Parathyroid adenoma (tissue), 2 donors: ENCODE measurements around the gene PKD1L1.

Experiments
- H2AFZ ChIP-seq: fragments of 300-600 bp; sonication (generic); one replicate; pipeline ENCODE4 v1.7.0; 2017; ENCODE audit warnings: antibody characterized with exemption, mild to moderate bottlenecking
- H3K27ac ChIP-seq: fragments of 300-600 bp; sonication (generic); one replicate; pipeline ENCODE4 v1.7.0; 2017
- H3K27me3 ChIP-seq: fragments of 300-600 bp; sonication (generic); one replicate; pipeline ENCODE4 v1.7.0; 2017; ENCODE audit warnings: low read length; ENCODE audit not compliant: control insufficient read depth, insufficient read depth
- H3K36me3 ChIP-seq: fragments of 300-600 bp; sonication (generic); one replicate; pipeline ENCODE4 v1.7.0; 2017; ENCODE audit warnings: low read length; ENCODE audit not compliant: control insufficient read depth, insufficient read depth
- H3K4me1 ChIP-seq: fragments of 300-600 bp; sonication (generic); one replicate; pipeline ENCODE4 v1.7.0; 2017; ENCODE audit warnings: control low read depth
- H3K4me2 ChIP-seq: fragments of 300-600 bp; sonication (generic); one replicate; pipeline ENCODE4 v1.7.0; 2017; ENCODE audit warnings: low read length
- H3K4me3 ChIP-seq: fragments of 300-600 bp; sonication (generic); one replicate; pipeline ENCODE4 v1.7.0; 2017; ENCODE audit warnings: low read depth, low read length
- H3K79me2 ChIP-seq: fragments of 300-600 bp; sonication (generic); one replicate; pipeline ENCODE4 v1.7.0; 2017; ENCODE audit warnings: control low read depth
- H3K9ac ChIP-seq: fragments of 300-600 bp; sonication (generic); one replicate; pipeline ENCODE4 v1.7.0; 2017; ENCODE audit warnings: mild to moderate bottlenecking
- H3K9me3 ChIP-seq: fragments of 300-600 bp; sonication (generic); one replicate; pipeline ENCODE4 v1.7.0; 2017; ENCODE audit warnings: low read length; ENCODE audit not compliant: control insufficient read depth
- CTCF ChIP-seq: fragments of 300-600 bp; sonication (generic); IDR thresholded peaks from one replicate; pipeline ENCODE4 v1.7.0; 2017; ENCODE audit warnings: antibody characterized with exemption, mild to moderate bottlenecking
- donor health status: primary hyperparathyroidism.

PKD1L1 gene

GRCh38 chr7:47881256-47881655 lies 67.0 kb downstream of the PKD1L1 start:
- Histone ChIP-seq H2AFZ (no peak overlapping the region), H3K9me3 (no peaks in the 10 kb centered on the region), H3K27me3 (no peaks in the 10 kb centered on the region), H3K4me3 (no peak overlapping the region), H3K36me3 (no peaks in the 10 kb centered on the region), H3K4me1 (no peaks in the 10 kb centered on the region), H3K79me2 (no peaks in the 10 kb centered on the region), H3K9ac (no peak overlapping the region), H3K27ac (no peak overlapping the region), H3K4me2 (no peak overlapping the region)
- TF ChIP-seq CTCF: no peak

GRCh38 chr7:47878662-47879061 lies 69.6 kb downstream of the PKD1L1 start:
- Histone ChIP-seq H3K4me2 (no peak overlapping the region), H3K4me1 (no peaks in the 10 kb centered on the region), H3K36me3 (no peaks in the 10 kb centered on the region), H3K4me3 (no peak overlapping the region), H2AFZ (no peak overlapping the region), H3K27ac (no peak overlapping the region), H3K79me2 (no peaks in the 10 kb centered on the region), H3K9me3 (no peaks in the 10 kb centered on the region), H3K9ac (no peak overlapping the region), H3K27me3 (no peaks in the 10 kb centered on the region)
- no peak for TF ChIP-seq CTCF

GRCh38 chr7:47877336-47877735 lies 70.9 kb downstream of the PKD1L1 start:
- H3K4me1 ChIP-seq: no peaks in the 10 kb centered on the region
- TF ChIP-seq CTCF: no peak
- H3K4me2 ChIP-seq: no peak overlapping the region
- H3K79me2 ChIP-seq: no peaks in the 10 kb centered on the region
- no peak overlapping the region for H3K27ac ChIP-seq
- no peaks in the 10 kb centered on the region for H3K27me3 ChIP-seq
- H3K4me3 ChIP-seq: no peak overlapping the region
- H3K9me3 ChIP-seq: no peaks in the 10 kb centered on the region
- H3K36me3 ChIP-seq: no peaks in the 10 kb centered on the region
- no peak overlapping the region for H3K9ac ChIP-seq
- H2AFZ ChIP-seq: no peak overlapping the region

- H3K4me2 ChIP-seq: no peak overlapping the region
- H3K9ac ChIP-seq: no peak overlapping the region
- TF ChIP-seq CTCF: no peak
- H3K4me1 ChIP-seq: no peaks in the 10 kb centered on the region
- no peaks in the 10 kb centered on the region for H3K79me2 ChIP-seq
- no peak overlapping the region for H2AFZ ChIP-seq
- no peaks in the 10 kb centered on the region for H3K9me3 ChIP-seq
- no peaks in the 10 kb centered on the region for H3K27me3 ChIP-seq
- no peaks in the 10 kb centered on the region for H3K36me3 ChIP-seq
- H3K27ac ChIP-seq: no peak overlapping the region
- H3K4me3 ChIP-seq: no peak overlapping the region
Observed at GRCh38 chr7:47875998-47876744, 72.1 kb downstream of the PKD1L1 start.

- H3K27ac ChIP-seq: no peak overlapping the region
- no peaks in the 10 kb centered on the region for H3K79me2 ChIP-seq
- no peak for TF ChIP-seq CTCF
- H3K9ac ChIP-seq: no peak overlapping the region
- no peaks in the 10 kb centered on the region for H3K27me3 ChIP-seq
- H3K4me2 ChIP-seq: no peak overlapping the region
- H3K4me1 ChIP-seq: no peaks in the 10 kb centered on the region
- no peaks in the 10 kb centered on the region for H3K9me3 ChIP-seq
- no peak overlapping the region for H3K4me3 ChIP-seq
- no peak overlapping the region for H2AFZ ChIP-seq
- no peaks in the 10 kb centered on the region for H3K36me3 ChIP-seq
Observed at GRCh38 chr7:47875406-47875805, 72.9 kb downstream of the PKD1L1 start.
